OCI-LY7 (cell line): Measurements from ENCODE around the gene ZIK1. TPM values are rescaled to one million over a fixed set of nuclear protein-coding genes. Genes with fewer than 3 reads are reported as not detected.

Source experiments
- BruUV-seq: library from RNA; stranded (reverse); fragments of 400-500 nt; replicated peaks from 2 replicates; lab custom pipeline; 2021; lab: Mats Ljungman, UMichigan
- CTCF ChIA-PET: fragments of 300-600 bp; sonication (Branson Sonifier 250); formaldehyde crosslinking; loops from one replicate; lab custom pipeline; 2022; ENCODE audit warnings: antibody characterized with exemption; ENCODE audit not compliant: unreplicated experiment; lab: Charles Lee
- POLR2A ChIA-PET: fragments of 300-600 bp; sonication (Branson Sonifier 250); formaldehyde crosslinking; loops from one replicate; lab custom pipeline; 2022; ENCODE audit warnings: antibody characterized with exemption; lab: Charles Lee
- DNase-seq: peaks from one replicate; pipeline ENCODE4 v3.0.0-alpha.2; 2015; ENCODE audit warnings: low spot score
- H2AFZ ChIP-seq: fragments of 200-600 bp; sonication (generic), shearing (Covaris generic); 2 replicates; pipeline ENCODE4 v1.6.1; 2014; ENCODE audit warnings: mild to moderate bottlenecking, antibody characterized with exemption, low read length, moderate library complexity
- H3K27ac ChIP-seq: fragments of 200-600 bp; sonication (generic); 2 replicates; pipeline ENCODE4 v1.5.1; 2014; ENCODE audit warnings: mixed run types, low read depth, mild to moderate bottlenecking, moderate library complexity, low read length, inconsistent platforms; ENCODE audit not compliant: poor library complexity, severe bottlenecking
- H3K36me3 ChIP-seq: fragments of 200-600 bp; sonication (generic); 2 replicates; pipeline ENCODE4 v1.6.1; 2014; ENCODE audit warnings: mild to moderate bottlenecking, antibody characterized with exemption, low read length, moderate library complexity, mixed read lengths; ENCODE audit not compliant: insufficient read depth
- H3K4me1 ChIP-seq: fragments of 200-600 bp; sonication (generic); 2 replicates; pipeline ENCODE4 v1.5.1; 2014; ENCODE audit warnings: mild to moderate bottlenecking, low read length; ENCODE audit not compliant: insufficient read depth, poor library complexity, severe bottlenecking
- H3K4me2 ChIP-seq: fragments of 200-600 bp; sonication (generic); 2 replicates; pipeline ENCODE4 v1.6.1; 2014; ENCODE audit warnings: mild to moderate bottlenecking, low read length
- H3K4me3 ChIP-seq: fragments of 200-600 bp; sonication (generic); 2 replicates; pipeline ENCODE4 v1.5.1; 2014; ENCODE audit warnings: mild to moderate bottlenecking, low read depth, low read length; ENCODE audit not compliant: poor library complexity, severe bottlenecking
- H3K79me2 ChIP-seq: fragments of 200-600 bp; sonication (generic); 2 replicates; pipeline ENCODE4 v1.6.1; 2016; ENCODE audit warnings: low read depth, mild to moderate bottlenecking, low read length, moderate library complexity, mixed read lengths; ENCODE audit not compliant: insufficient read depth
- H3K9me2 ChIP-seq: fragments of 200-600 bp; sonication (generic); 2 replicates; pipeline ENCODE4 v1.6.1; 2016; ENCODE audit warnings: mild to moderate bottlenecking, low read length, mixed read lengths; ENCODE audit not compliant: insufficient read depth
- H3K9me3 ChIP-seq: fragments of 200-600 bp; sonication (generic); 2 replicates; pipeline ENCODE4 v1.6.1; 2014; ENCODE audit warnings: mild to moderate bottlenecking, mixed run types, low read length, mixed read lengths
- H4K20me1 ChIP-seq: fragments of 200-600 bp; sonication (generic); 2 replicates; pipeline ENCODE4 v1.6.1; 2014; ENCODE audit warnings: mild to moderate bottlenecking, antibody characterized with exemption, low read length, moderate library complexity, mixed read lengths; ENCODE audit not compliant: insufficient read depth
- CTCF ChIP-seq: fragments of 200-600 bp; sonication (generic); conservative IDR thresholded peaks from 2 replicates; pipeline ENCODE4 v1.5.1; 2014; ENCODE audit warnings: mild to moderate bottlenecking, antibody characterized with exemption, low read length, moderate library complexity, mixed read lengths
- EZH2phosphoT487 ChIP-seq: fragments of 200-600 bp; sonication (generic); IDR thresholded peaks from 2 replicates; pipeline ENCODE4 v1.6.1; 2018; ENCODE audit warnings: low read depth, borderline replicate concordance, mild to moderate bottlenecking, mixed run types, antibody characterized with exemption, low read length, moderate library complexity, mixed read lengths
- intact Hi-C: fragments of 100-400 bp; cut with micrococcal nuclease; formaldehyde crosslinking; loops from one replicate; pipeline ENCODE4 v1.10.0; 2022; ENCODE audit not compliant: unreplicated experiment
- total RNA-seq, 2 experiments: library from RNA; depleted of rRNA in 1 of 2; stranded (reverse); fragments of >200 nt in 1 of 2; shearing (Covaris generic) in 1 of 2; gene quantifications; 2 replicates each; pipeline ENCODE4 v1.2.3, GENCODE V29; 2014 to 2022

ZIK1 gene
- total RNA-seq, 2 experiments from 2014 or later = 0.47 TPM; not detected in 1

- Histone ChIP-seq H3K4me3 (no peak overlapping the region), H3K4me1 (no peaks in the 10 kb centered on the region), H3K79me2 (no peaks in the 10 kb centered on the region), H3K27ac (no peak overlapping the region), H3K9me3 (peaks cover 57% of the 10 kb centered on the region), H3K36me3 (peaks cover 90% of the 10 kb centered on the region), H3K4me2 (no peak overlapping the region), H2AFZ (no peak overlapping the region), H4K20me1 (no peaks in the 10 kb centered on the region), H3K9me2 (no peaks in the 10 kb centered on the region)
- ChIA-PET CTCF (no interaction called here), POLR2A (no interaction called here)
- intact Hi-C loops = no loop called here
- TF ChIP-seq EZH2phosphoT487 = no peak
- TF ChIP-seq CTCF = no peak
- no peak for DNase-seq
- BruUV-seq = no TSS peak
Observed at GRCh38 chr19:57546513-57546912, 37.4 kb upstream of the ZIK1 start.

DNA sequence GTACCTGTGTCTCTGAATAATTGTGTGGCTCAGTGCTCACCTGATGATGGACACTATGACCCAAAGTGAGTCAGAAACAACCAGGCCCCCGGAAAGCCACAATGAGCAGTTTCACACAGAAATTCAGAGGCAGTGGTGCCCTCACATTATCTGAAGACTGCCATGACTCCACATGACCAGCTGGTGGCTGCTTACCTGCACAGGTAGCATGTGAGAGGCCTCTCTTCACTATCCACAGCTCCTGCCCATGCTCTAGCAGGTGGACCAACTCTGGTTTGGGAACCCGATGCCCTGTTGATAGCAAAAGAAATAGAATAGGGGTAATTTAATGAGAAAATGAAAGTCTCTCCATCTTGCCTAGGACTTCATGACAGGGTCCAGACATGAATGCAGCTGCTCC lies 31.5 kb upstream of the ZIK1 start:
- Histone ChIP-seq H3K36me3 (peaks cover 75% of the 10 kb centered on the region), H3K4me1 (no peaks in the 10 kb centered on the region), H3K27ac (no peak overlapping the region), H3K4me2 (no peak overlapping the region), H3K79me2 (no peaks in the 10 kb centered on the region), H4K20me1 (no peaks in the 10 kb centered on the region), H3K9me3 (peaks cover 13% of the 10 kb centered on the region), H3K9me2 (no peaks in the 10 kb centered on the region), H3K4me3 (no peak overlapping the region), H2AFZ (no peak overlapping the region)
- no TSS peak for BruUV-seq
- intact Hi-C loops = no loop called here
- no peak for TF ChIP-seq CTCF
- no peak for TF ChIP-seq EZH2phosphoT487
- CTCF ChIA-PET = no interaction called here
- POLR2A ChIA-PET = no interaction called here
- DNase-seq = no peak

DNA sequence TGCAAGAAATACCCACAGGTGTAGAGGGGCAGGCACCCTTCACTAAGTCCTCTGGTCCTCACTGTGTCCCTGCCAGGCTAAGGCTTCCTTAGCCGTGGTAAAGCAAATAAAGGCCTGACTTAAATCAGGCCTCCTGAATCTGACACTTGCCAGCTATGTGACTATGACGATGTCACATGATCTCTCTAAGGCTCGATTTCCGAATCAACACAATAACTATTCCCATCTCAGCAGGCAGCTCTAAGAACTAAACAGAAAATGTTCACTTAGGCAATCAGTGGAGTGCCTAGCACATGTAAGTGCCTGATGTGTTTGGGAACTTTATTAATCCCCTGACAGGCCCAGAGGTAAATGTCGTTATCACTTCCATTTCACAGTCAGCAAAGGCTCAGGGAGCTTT lies 26.3 kb upstream of the ZIK1 start:
- no peak overlapping the region for H3K27ac ChIP-seq
- H3K4me3 ChIP-seq = no peak overlapping the region
- H3K79me2 ChIP-seq = no peaks in the 10 kb centered on the region
- H3K36me3 ChIP-seq = peaks cover 30% of the 10 kb centered on the region
- TF ChIP-seq EZH2phosphoT487 = no peak
- no peak for TF ChIP-seq CTCF
- H3K4me1 ChIP-seq = no peaks in the 10 kb centered on the region
- ChIA-PET CTCF (no interaction called here), POLR2A (no interaction called here)
- no peak for DNase-seq
- H4K20me1 ChIP-seq = no peaks in the 10 kb centered on the region
- intact Hi-C loops = no loop called here
- no TSS peak for BruUV-seq
- peaks cover 24% of the 10 kb centered on the region; the same call in 1 of the 2 replicates for H3K9me3 ChIP-seq
- H3K4me2 ChIP-seq = no peak overlapping the region
- no peak overlapping the region for H2AFZ ChIP-seq
- H3K9me2 ChIP-seq = no peaks in the 10 kb centered on the region
